ENCODE results near the gene TUBB4B.
"Not testable (repeated sequence)": the region's sequence is repeated elsewhere in the genome, so short reads cannot be mapped to it uniquely, and the experiment has no call there.

Gene TUBB4B

GRCh38 chr9:137237759-137238726, 3.0 kb upstream of the TUBB4B start:
- no peak for DNase-seq

- not testable (repeated sequence) for DNase-seq
Observed at GRCh38 chr9:137239541-137240200, 1.4 kb upstream of the TUBB4B start.

- DNase-seq, result peak; percentile 68
Observed at GRCh38 chr9:137240318-137240840, 708 bp upstream of the TUBB4B start.

- peak; percentile 70 for DNase-seq
Observed at GRCh38 chr9:137241490-137242268, 592 bp downstream of the TUBB4B start.

- no peak for DNase-seq
Observed at GRCh38 chr9:137242269-137243203, 1.4 kb downstream of the TUBB4B start.

- DNase-seq, result not testable (repeated sequence)
Observed at GRCh38 chr9:137243266-137243625, 2.2 kb downstream of the TUBB4B start.

- DNase-seq, result no peak
Observed at GRCh38 chr9:137243626-137244485, 2.8 kb downstream of the TUBB4B start.

GRCh38 chr9:137244486-137245449, 3.7 kb downstream of the TUBB4B start:
- DNase-seq, result no peak

GRCh38 chr9:137245450-137246421, 4.6 kb downstream of the TUBB4B start:
- no peak for DNase-seq

GRCh38 chr9:137247135-137247915, 6.2 kb downstream of the TUBB4B start:
- no peak for DNase-seq

GRCh38 chr9:137247916-137248175, 6.8 kb downstream of the TUBB4B start:
- no peak for DNase-seq

- no peak for DNase-seq
Observed at GRCh38 chr9:137250329-137251193, 9.5 kb downstream of the TUBB4B start.

GRCh38 chr9:137251194-137251461, 10.0 kb downstream of the TUBB4B start, which contains the start of gene STPG3:
TSS of gene STPG3 (plus strand) at chr9:137251286. CDS start at chr9:137251287, 1 bp downstream.
- DNase-seq, result no peak

- DNase-seq, result no peak
Observed at GRCh38 chr9:137251490-137252268, 10.6 kb downstream of the TUBB4B start.

GRCh38 chr9:137252555-137253506, 11.7 kb downstream of the TUBB4B start:
- no peak for DNase-seq

Data from stimulated activated CD4-positive, alpha-beta T cell treated with anti-CD3 and anti-CD28 coated beads, Interleukin-12 subunit alpha, Interleukin-12 subunit beta, amount 100 ng/mL, for 4 hours (primary cell).